Activated B cell treated with CpG ODN at 0.5 μM for 24 hours (primary cell): ENCODE results near the gene COL4A1. TPM values are rescaled to one million over a fixed set of nuclear protein-coding genes. Genes with fewer than 3 reads are reported as not detected.

Experiments used
- ATAC-seq: fragments of 200-7000 bp; cut with Tn5 transposase; one replicate; pipeline ENCODE4 v1.10.0; 2021; ENCODE audit warnings: low read depth, mild to moderate bottlenecking, moderate library complexity
- CTCF ChIA-PET: fragments of 350-600 bp; sonication (Branson Sonifier 250); formaldehyde crosslinking; loops from one replicate; lab custom pipeline; 2021; ENCODE audit warnings: antibody characterized with exemption; lab: Charles Lee
- POLR2A ChIA-PET: fragments of 350-600 bp; sonication (Branson Sonifier 250); formaldehyde crosslinking; loops from one replicate; lab custom pipeline; 2021; ENCODE audit warnings: antibody characterized with exemption; lab: Charles Lee
- DNase-seq: peaks from one replicate; pipeline ENCODE4 v3.0.0; 2022
- H3K27ac Mint-ChIP-seq: one replicate; pipeline ENCODE4 v1.8.0; 2020; ENCODE audit warnings: mixed read lengths
- H3K27me3 Mint-ChIP-seq: one replicate; pipeline ENCODE4 v1.8.0; 2021; ENCODE audit warnings: mixed read lengths
- H3K36me3 Mint-ChIP-seq: one replicate; pipeline ENCODE4 v1.8.0; 2021; ENCODE audit warnings: low read depth, mixed read lengths
- H3K4me1 Mint-ChIP-seq: one replicate; pipeline ENCODE4 v1.8.0; 2021; ENCODE audit warnings: mixed read lengths
- H3K4me3 Mint-ChIP-seq: one replicate; pipeline ENCODE4 v1.8.0; 2020; ENCODE audit warnings: mild to moderate bottlenecking, mixed read lengths
- H3K9me3 Mint-ChIP-seq: one replicate; pipeline ENCODE4 v1.8.0; 2020; ENCODE audit warnings: mixed read lengths
- CTCF ChIP-seq: fragments of 200-600 bp; IDR thresholded peaks from one replicate; pipeline ENCODE4 v1.8.0; 2022; ENCODE audit warnings: antibody characterized with exemption, mild to moderate bottlenecking
- intact Hi-C: fragments of 100-400 bp; cut with micrococcal nuclease; formaldehyde crosslinking; loops from one replicate; pipeline ENCODE4 v1.15.1; 2024
- total RNA-seq: library from RNA; stranded (reverse); gene quantifications from 2 replicates; pipeline ENCODE4 v1.2.3, GENCODE V29; 2022

Gene COL4A1
- total RNA-seq, 1 donor from 2014 or later = not detected

DNA sequence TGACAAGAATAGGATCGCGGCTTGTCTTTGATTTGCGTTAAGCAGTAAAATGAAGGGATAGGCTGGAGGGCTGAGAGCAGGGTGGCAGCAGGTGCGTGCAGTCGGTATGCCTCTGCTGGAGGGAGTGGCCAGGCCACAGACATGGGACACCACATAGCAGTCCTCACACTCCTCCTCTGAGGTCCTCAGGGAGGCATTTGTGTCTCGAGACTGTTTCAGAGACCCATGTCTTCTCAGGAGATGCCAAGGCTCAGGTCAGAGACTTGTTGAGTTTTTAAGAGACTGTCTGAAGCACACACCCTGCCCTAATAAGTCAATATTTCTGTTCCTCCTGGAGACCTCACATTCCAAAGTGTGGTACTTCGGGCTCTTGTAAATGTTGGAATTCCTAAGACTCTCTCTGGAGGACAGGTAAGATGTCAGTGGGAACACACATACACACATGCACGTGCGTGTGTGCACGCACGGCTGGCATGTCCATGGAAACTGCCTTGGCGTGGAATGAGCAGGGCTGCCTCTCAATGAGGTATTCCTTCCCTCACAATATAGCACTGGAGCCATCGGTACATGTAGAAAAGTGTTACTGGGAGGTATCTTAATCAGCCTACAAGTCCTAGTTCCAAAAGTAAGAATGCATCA lies 46.5 kb upstream of the COL4A1 start:
- Mint-ChIP-seq H3K4me3 (no peak overlapping the region), H3K27me3 (peaks cover 2% of the 10 kb centered on the region), H3K9me3 (no peaks in the 10 kb centered on the region), H3K4me1 (no peaks in the 10 kb centered on the region), H3K36me3 (no peaks in the 10 kb centered on the region), H3K27ac (no peak overlapping the region)
- TF ChIP-seq CTCF = no peak
- no peak for ATAC-seq
- POLR2A ChIA-PET = no interaction called here
- CTCF ChIA-PET = no interaction called here
- DNase-seq = no peak
- intact Hi-C loops = no loop called here

GRCh38 chr13:110352735-110353134 lies 45.8 kb upstream of the COL4A1 start:
- ChIA-PET CTCF (no interaction called here), POLR2A (no interaction called here)
- ATAC-seq (no peak), DNase-seq (no peak)
- H3K9me3 Mint-ChIP-seq = no peaks in the 10 kb centered on the region
- no peaks in the 10 kb centered on the region for H3K4me1 Mint-ChIP-seq
- intact Hi-C loops = no loop called here
- H3K27ac Mint-ChIP-seq = no peak overlapping the region
- TF ChIP-seq CTCF = no peak
- H3K27me3 Mint-ChIP-seq = peaks cover 3% of the 10 kb centered on the region
- no peak overlapping the region for H3K4me3 Mint-ChIP-seq
- no peaks in the 10 kb centered on the region for H3K36me3 Mint-ChIP-seq

- Mint-ChIP-seq H3K27me3 (peaks cover 3% of the 10 kb centered on the region), H3K27ac (no peak overlapping the region), H3K36me3 (no peaks in the 10 kb centered on the region), H3K4me1 (no peaks in the 10 kb centered on the region), H3K4me3 (no peak overlapping the region), H3K9me3 (no peaks in the 10 kb centered on the region)
- CTCF ChIA-PET = no interaction called here
- DNase-seq (no peak), ATAC-seq (no peak)
- no peak for TF ChIP-seq CTCF
- POLR2A ChIA-PET = no interaction called here
- intact Hi-C loops = no loop called here
These were observed 44.9 kb upstream of the COL4A1 start for GRCh38 chr13:110351636-110352420.

DNA sequence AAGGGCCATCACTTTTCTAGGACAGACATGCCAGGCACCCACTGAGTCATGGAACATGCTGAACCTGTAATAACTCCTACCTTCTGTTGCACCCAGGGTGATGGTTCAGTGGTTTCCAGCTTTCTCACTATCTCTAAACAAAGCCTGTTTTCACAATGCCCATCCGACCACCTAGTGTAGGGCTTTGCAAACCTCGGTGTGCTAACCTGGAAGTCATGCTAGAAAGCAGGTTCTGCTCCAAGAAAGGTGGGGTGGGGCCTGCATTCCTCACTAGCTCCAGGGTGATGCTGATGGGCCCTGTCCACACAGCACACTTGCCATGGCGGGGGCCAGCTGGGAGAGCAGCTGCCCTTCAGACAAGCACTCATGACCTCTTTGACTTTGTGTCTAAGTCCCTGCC lies 43.6 kb upstream of the COL4A1 start:
- no peak for TF ChIP-seq CTCF
- ATAC-seq = no peak
- intact Hi-C loops = no loop called here
- ChIA-PET CTCF (no interaction called here), POLR2A (no interaction called here)
- H3K9me3 Mint-ChIP-seq = no peaks in the 10 kb centered on the region
- peaks cover 3% of the 10 kb centered on the region for H3K27me3 Mint-ChIP-seq
- H3K4me1 Mint-ChIP-seq = no peaks in the 10 kb centered on the region
- no peak for DNase-seq
- no peak overlapping the region for H3K27ac Mint-ChIP-seq
- H3K36me3 Mint-ChIP-seq = no peaks in the 10 kb centered on the region
- H3K4me3 Mint-ChIP-seq = no peak overlapping the region

GRCh38 chr13:110350049-110350448 lies 43.1 kb upstream of the COL4A1 start:
- H3K4me1 Mint-ChIP-seq = no peaks in the 10 kb centered on the region
- no peak for DNase-seq
- H3K27ac Mint-ChIP-seq = no peak overlapping the region
- ChIA-PET CTCF (no interaction called here), POLR2A (no interaction called here)
- no peak overlapping the region for H3K4me3 Mint-ChIP-seq
- H3K36me3 Mint-ChIP-seq = no peaks in the 10 kb centered on the region
- TF ChIP-seq CTCF = no peak
- H3K27me3 Mint-ChIP-seq = peaks cover 3% of the 10 kb centered on the region
- no peaks in the 10 kb centered on the region for H3K9me3 Mint-ChIP-seq
- no peak for ATAC-seq
- intact Hi-C loops = no loop called here
